Prostate gland (tissue), 2 donors: Measurements from ENCODE around the gene TGFB2.

Source experiments
- POLR2A ChIP-seq: fragments of 450-650 bp; IDR thresholded peaks from one replicate; pipeline ENCODE4 v1.6.1; 2016; ENCODE audit warnings: antibody characterized with exemption, mild to moderate bottlenecking
- TF ChIP-seq, protein P1 (sequence below), 4 experiments: fragments of 200-600 bp in 2 of 4; fragments of 450-650 bp in 2 of 4; sonication (generic) in 2 of 4; IDR thresholded peaks; 1 replicate in 3 of 4; 2 replicates in 1 of 4; pipeline ENCODE4 v1.5.1; 2016 to 2019; ENCODE audit warnings: antibody characterized with exemption in 4 of 4, mild to moderate bottlenecking in 2 of 4, moderate library complexity in 2 of 4

DNA sequence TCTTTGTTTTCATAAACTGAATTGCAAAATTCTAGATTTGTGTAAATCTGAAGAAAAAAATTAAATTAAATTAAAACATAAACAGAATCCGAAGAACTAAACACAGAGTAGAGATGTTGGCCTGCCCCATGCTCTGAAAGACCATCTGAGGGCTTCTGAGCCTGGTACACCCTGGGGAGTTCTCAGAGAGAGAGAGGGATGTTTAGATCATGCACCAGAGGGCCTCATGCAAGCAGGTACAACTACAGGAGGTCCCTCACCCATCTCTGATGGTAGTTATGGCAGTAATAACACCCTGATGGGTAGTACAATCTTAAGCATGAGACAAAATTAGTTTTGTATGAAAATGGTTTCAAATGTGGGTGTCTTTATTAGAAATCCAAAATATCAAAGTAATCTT lies 127.7 kb downstream of the TGFB2 start:
- TF ChIP-seq, protein P1, sequence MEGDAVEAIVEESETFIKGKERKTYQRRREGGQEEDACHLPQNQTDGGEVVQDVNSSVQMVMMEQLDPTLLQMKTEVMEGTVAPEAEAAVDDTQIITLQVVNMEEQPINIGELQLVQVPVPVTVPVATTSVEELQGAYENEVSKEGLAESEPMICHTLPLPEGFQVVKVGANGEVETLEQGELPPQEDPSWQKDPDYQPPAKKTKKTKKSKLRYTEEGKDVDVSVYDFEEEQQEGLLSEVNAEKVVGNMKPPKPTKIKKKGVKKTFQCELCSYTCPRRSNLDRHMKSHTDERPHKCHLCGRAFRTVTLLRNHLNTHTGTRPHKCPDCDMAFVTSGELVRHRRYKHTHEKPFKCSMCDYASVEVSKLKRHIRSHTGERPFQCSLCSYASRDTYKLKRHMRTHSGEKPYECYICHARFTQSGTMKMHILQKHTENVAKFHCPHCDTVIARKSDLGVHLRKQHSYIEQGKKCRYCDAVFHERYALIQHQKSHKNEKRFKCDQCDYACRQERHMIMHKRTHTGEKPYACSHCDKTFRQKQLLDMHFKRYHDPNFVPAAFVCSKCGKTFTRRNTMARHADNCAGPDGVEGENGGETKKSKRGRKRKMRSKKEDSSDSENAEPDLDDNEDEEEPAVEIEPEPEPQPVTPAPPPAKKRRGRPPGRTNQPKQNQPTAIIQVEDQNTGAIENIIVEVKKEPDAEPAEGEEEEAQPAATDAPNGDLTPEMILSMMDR (IDR thresholded peaks at IDR 0.05) = no peak
- no peak for TF ChIP-seq POLR2A
